Bronchial epithelial cell (primary cell): ENCODE measurements around the gene GZMH. TPM values are rescaled to one million over a fixed set of nuclear protein-coding genes. Genes with fewer than 3 reads are reported as not detected.
A peak's percentile ranks its signal among the peaks of the same experiment; 100 is the strongest.
"Not testable (repeated sequence)": the region's sequence is repeated elsewhere in the genome, so short reads cannot be mapped to it uniquely, and the experiment has no call there.

Experiments
- DNase-seq: peaks from one replicate; pipeline ENCODE4 v3.0.0-alpha.2; 2010; ENCODE audit warnings: low read depth
- FAIRE-seq: peaks from 2 replicates; lab custom pipeline; 2011; peaks lifted over from hg19 to GRCh38; lab: Jason Lieb, UNC
- H3K27me3 ChIP-seq: 2 replicates; pipeline ENCODE4 v1.5.1; 2011; ENCODE audit warnings: low read length; ENCODE audit not compliant: control insufficient read depth, insufficient read depth
- H3K36me3 ChIP-seq: 2 replicates; pipeline ENCODE4 v1.5.1; 2011; ENCODE audit warnings: low read length; ENCODE audit not compliant: control insufficient read depth, insufficient read depth
- H3K4me3 ChIP-seq: 2 replicates; pipeline ENCODE4 v1.5.1; 2011; ENCODE audit warnings: mild to moderate bottlenecking, low read depth, low read length, control low read depth
- CTCF ChIP-seq: IDR thresholded peaks from 2 replicates; pipeline ENCODE4 v1.5.1; 2011; ENCODE audit warnings: mild to moderate bottlenecking, moderate library complexity, low read length, control low read depth, inconsistent platforms; ENCODE audit not compliant: insufficient read depth, severe bottlenecking
- total RNA-seq: library from RNA; depleted of rRNA; stranded (reverse); fragments of >200 nt; gene quantifications from 2 replicates; pipeline ENCODE4 v1.2.1, GENCODE V29; 2014

The GZMH gene
- not detected in 2 replicates for total RNA-seq

- no peak for FAIRE-seq
- DNase-seq: no peak
- no peak within 1 kb of the TSS for H3K4me3 ChIP-seq
- no peaks in the 10 kb centered on the region for H3K36me3 ChIP-seq
- no peaks in the 10 kb centered on the region for H3K27me3 ChIP-seq
- TF ChIP-seq CTCF: no peak
Measured at GRCh38 chr14:24609655-24610344, at the start of gene GZMH. Gene GZMH, minus strand, starts transcription at chr14:24609685. Its CDS starts 72 bp downstream, at chr14:24609613.

GRCh38 chr14:24648361-24648760, 38.9 kb upstream of the GZMH start:
- not testable (repeated sequence) for FAIRE-seq, H3K4me3 ChIP-seq, H3K36me3 ChIP-seq, H3K27me3 ChIP-seq, DNase-seq

- H3K27me3 ChIP-seq: no peaks in the 10 kb centered on the region
- FAIRE-seq (no peak), DNase-seq (no peak)
- no peak for TF ChIP-seq CTCF
- H3K4me3 ChIP-seq: no peak overlapping the region
- H3K36me3 ChIP-seq: no peaks in the 10 kb centered on the region
Measured at GRCh38 chr14:24639905-24640304, 30.4 kb upstream of the GZMH start.

GRCh38 chr14:24639270-24639669, 29.8 kb upstream of the GZMH start:
- no peak for TF ChIP-seq CTCF
- DNase-seq (no peak), FAIRE-seq (no peak)
- H3K36me3 ChIP-seq: no peaks in the 10 kb centered on the region
- H3K27me3 ChIP-seq: no peaks in the 10 kb centered on the region
- H3K4me3 ChIP-seq: no peak overlapping the region

- H3K4me3 ChIP-seq: no peak within 1 kb of the TSS
- H3K36me3 ChIP-seq: no peaks in the 10 kb centered on the region
- TF ChIP-seq CTCF: no peak
- FAIRE-seq: no peak
- H3K27me3 ChIP-seq: no peaks in the 10 kb centered on the region
- DNase-seq: peak; percentile 23
Measured at GRCh38 chr14:24634158-24634557, 24.7 kb upstream of the GZMH start, which contains the start of gene GZMB. Gene GZMB, minus strand, starts transcription at chr14:24634190. Its CDS starts 30 bp downstream, at chr14:24634160.

- H3K36me3 ChIP-seq: no peaks in the 10 kb centered on the region
- no peak for FAIRE-seq
- no peaks in the 10 kb centered on the region for H3K27me3 ChIP-seq
- TF ChIP-seq CTCF: no peak
- DNase-seq: no peak
- no peak overlapping the region for H3K4me3 ChIP-seq
Measured at GRCh38 chr14:24633353-24633752, 23.9 kb upstream of the GZMH start.
